ENCODE results near the gene CETP.

The CETP gene

DNA sequence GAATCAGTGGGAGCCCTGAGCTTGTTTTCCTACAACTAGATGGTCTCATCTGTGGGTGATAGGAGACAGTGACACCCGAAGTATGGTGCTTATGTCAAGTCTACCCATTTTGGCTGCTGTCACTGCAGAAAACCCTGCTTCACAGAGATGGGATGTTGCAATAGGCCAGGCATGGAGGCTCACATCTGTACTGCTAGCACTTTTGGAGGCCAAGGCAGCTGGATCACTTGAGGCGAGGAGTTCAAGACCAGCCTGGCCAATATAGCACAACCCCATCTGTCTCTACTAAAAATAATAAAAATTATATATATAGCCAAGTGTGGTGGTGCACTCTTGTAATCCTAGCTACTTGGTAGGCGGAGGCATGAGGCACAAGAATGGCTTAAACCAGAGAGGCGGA, 32.1 kb upstream of the CETP start:
- Histone ChIP-seq H3K9me3 (no peaks in the 10 kb centered on the region), H3K27me3 (no peaks in the 10 kb centered on the region), H3K4me1 (peaks cover 0 to 25% (median 10%) of the 10 kb centered on the region in 4 donors), H3K4me3 (no peak overlapping the region), H3K27ac (no peak overlapping the region), H3K36me3 (no peaks in the 10 kb centered on the region)
- TF ChIP-seq, protein P1, sequence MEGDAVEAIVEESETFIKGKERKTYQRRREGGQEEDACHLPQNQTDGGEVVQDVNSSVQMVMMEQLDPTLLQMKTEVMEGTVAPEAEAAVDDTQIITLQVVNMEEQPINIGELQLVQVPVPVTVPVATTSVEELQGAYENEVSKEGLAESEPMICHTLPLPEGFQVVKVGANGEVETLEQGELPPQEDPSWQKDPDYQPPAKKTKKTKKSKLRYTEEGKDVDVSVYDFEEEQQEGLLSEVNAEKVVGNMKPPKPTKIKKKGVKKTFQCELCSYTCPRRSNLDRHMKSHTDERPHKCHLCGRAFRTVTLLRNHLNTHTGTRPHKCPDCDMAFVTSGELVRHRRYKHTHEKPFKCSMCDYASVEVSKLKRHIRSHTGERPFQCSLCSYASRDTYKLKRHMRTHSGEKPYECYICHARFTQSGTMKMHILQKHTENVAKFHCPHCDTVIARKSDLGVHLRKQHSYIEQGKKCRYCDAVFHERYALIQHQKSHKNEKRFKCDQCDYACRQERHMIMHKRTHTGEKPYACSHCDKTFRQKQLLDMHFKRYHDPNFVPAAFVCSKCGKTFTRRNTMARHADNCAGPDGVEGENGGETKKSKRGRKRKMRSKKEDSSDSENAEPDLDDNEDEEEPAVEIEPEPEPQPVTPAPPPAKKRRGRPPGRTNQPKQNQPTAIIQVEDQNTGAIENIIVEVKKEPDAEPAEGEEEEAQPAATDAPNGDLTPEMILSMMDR (IDR thresholded peaks at IDR 0.05), result no peak
- DNase-seq, result peak in 1 of 2 donors; percentile 31
- intact Hi-C loops (cut with DNase I; ENCODE audit: low total_unique reads), result loop anchor here (5.0 kb wide), 1 partner anchor 58 kb away; the partner anchor contains the start of gene NLRC5

DNA sequence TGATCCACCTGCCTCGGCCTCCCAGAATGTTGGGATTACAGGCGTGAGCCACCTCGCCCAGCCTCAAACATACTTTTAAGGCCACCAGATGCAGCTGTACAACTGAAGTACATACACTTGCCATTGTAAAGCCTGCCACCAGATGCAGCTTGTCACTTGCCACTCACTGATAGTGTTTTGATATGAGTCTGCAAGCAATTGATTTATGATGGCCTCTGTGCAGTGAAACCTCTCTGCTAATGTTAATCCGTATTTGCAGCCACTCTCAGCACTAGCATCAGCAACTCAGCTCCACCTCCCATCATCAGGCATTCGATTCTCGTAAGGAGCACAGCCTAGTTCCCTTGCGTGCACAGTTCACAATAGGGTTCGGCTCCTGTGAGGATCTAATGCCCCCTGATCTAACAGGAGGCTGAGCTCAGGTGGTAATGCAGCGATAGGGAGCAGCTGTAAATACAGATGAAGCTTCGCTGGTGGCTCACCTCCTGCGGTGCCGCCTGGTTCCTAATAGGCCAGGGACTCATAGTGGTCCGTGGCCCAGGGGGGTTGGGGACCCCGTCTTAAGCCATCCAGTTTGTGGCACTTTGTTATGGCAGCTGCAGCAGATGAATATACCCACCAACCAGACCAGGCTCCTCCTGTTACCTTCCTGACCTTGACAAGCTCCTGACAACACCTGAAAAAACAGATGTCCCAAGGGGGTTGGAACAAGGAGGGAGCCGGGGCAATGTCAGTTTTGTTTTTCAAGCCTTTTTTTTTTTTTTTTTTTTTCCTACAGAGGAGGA, 31.1 kb upstream of the CETP start:
- intact Hi-C loops (cut with DNase I; ENCODE audit: low total_unique reads), result loop anchor here (5.0 kb wide), 1 partner anchor 57 kb away; the partner anchor contains the start of gene NLRC5
- Histone ChIP-seq H3K4me1 (peaks cover 0 to 35% (median 20%) of the 10 kb centered on the region in 4 donors), H3K4me3 (no peak overlapping the region), H3K27me3 (no peaks in the 10 kb centered on the region), H3K27ac (peak overlapping the region; percentile 94 to 99), H3K36me3 (peaks cover 3 to 8% (median 7%) of the 10 kb centered on the region in 3 donors), H3K9me3 (no peaks in the 10 kb centered on the region)
- peak in 1 of 2 donors; percentile 67 for DNase-seq
- TF ChIP-seq, protein P1 (IDR thresholded peaks at IDR 0.05), result no peak

DNA sequence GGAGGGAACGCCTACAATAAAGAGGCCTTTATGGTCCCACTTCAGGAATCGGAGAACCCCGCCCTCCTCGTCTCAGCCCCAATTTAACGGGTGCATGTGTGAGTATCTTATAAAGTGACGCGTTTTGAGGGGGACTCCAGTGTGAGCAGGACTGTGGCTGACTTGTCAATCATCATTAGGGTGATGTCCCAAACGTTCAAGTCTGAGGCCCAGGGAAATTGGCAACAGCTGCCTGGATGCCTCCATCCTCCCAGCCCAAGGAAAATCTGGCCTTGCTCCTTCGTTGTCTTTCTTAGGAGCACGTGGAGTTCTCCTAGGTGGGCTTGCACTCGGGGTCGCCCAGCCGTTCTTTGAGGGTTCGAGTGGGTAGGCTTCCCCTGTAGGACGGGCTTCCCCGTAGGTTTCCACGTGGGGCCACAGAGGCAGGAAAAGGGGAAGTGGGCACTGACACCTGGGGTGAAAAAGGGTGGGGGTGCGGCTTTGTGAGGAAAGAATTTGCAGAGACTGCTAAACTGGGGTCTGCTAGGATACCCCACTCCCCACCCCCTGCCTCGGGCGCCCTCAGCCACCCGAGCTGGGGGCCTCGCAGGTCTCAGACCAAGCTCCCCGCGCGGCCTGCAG, 30.4 kb upstream of the CETP start:
- peak in 1 of 2 donors; percentile 31 for DNase-seq
- Histone ChIP-seq H3K4me1 (peaks cover 0 to 42% (median 23%) of the 10 kb centered on the region in 4 donors), H3K27ac (peak overlapping the region; percentile 94 to 99), H3K9me3 (no peaks in the 10 kb centered on the region), H3K36me3 (peaks cover 9 to 15% (median 14%) of the 10 kb centered on the region in 3 donors), H3K4me3 (peak overlapping the region; percentile 64 to 97), H3K27me3 (no peaks in the 10 kb centered on the region)
- TF ChIP-seq, protein P1 (IDR thresholded peaks at IDR 0.05), result no peak
- intact Hi-C loops (cut with DNase I; ENCODE audit: low total_unique reads), result loop anchor here (5.0 kb wide), 1 partner anchor 56 kb away; the partner anchor contains the start of gene NLRC5

DNA sequence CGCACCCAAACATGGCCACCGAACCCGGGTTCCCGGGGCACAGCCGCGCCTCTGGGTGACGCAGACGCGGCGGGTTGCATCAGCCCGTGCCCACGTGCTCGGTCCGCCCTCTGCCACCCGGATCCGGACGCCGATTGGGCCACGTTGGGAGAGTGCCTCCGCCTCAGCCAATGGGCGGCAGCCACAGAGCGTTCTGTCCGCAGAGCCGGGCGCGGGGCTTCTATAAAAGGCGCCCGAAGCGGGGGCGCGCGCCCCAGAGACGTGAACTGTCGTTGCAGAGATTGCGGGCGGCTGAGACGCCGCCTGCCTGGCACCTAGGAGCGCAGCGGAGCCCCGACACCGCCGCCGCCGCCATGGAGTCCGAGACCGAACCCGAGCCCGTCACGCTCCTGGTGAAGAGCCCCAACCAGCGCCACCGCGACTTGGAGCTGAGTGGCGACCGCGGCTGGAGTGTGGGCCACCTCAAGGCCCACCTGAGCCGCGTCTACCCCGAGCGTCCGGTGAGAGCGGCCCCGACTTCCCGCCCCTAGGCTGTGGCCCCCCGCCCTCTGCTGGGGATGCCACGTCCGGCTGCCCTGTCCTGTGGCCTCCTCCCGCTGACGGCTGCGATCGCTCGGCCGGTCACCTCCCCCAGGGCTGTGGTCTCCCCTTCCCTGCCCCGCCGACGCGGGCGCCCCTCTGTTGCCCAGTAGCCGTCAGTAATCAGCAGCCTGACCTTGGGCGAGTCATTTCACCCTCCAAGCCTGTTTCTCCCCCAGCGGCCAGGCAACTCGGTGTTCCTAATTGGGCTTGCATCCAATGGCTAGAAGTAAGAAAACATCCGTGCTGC, 29.6 kb upstream of the CETP start, which contains the start of gene HERPUD1:
TSS of gene HERPUD1 (plus strand) at position 251 of the 829 bp plus-strand sequence. CDS start at position 354, 103 bp downstream.
- peaks cover 0 to 50% (median 23%) of the 10 kb centered on the region in 4 donors for H3K4me1 ChIP-seq

More for the DNA sequence above, 29.6 kb upstream of the CETP start, which contains the start of gene HERPUD1:
- no peaks in the 10 kb centered on the region for H3K9me3 ChIP-seq
- peak within 1 kb of the TSS; percentile 94 to 99 for H3K27ac ChIP-seq
- peak; percentile 98 to 99 for DNase-seq
- H3K4me3 ChIP-seq, result peak within 1 kb of the TSS; percentile 64 to 97
- peaks cover 16 to 22% (median 22%) of the 10 kb centered on the region in 3 donors for H3K36me3 ChIP-seq
- TF ChIP-seq, protein P1 (IDR thresholded peaks at IDR 0.05), result peak; percentile 23 to 30
- intact Hi-C loops (cut with DNase I; ENCODE audit: low total_unique reads), result loop anchor here (5.0 kb wide), 1 partner anchor 55 kb away; the partner anchor contains the start of gene NLRC5
- no peaks in the 10 kb centered on the region for H3K27me3 ChIP-seq
